KOPT-K1 (cell line): ENCODE results near the gene DGLUCY.
A peak's percentile ranks its signal among the peaks of the same experiment; 100 is the strongest.
"Not testable (repeated sequence)": the region's sequence is repeated elsewhere in the genome, so short reads cannot be mapped to it uniquely, and the experiment has no call there.

ENCODE experiments used
- H3K27ac ChIP-seq: fragments of 200-600 bp; sonication (generic); 2 replicates; pipeline ENCODE4 v1.5.1; 2016; ENCODE audit warnings: antibody characterized with exemption, mild to moderate bottlenecking, low read depth, low read length; ENCODE audit not compliant: poor library complexity, severe bottlenecking
- H3K36me3 ChIP-seq: fragments of 200-600 bp; sonication (generic); 2 replicates; pipeline ENCODE4 v1.5.1; 2017; ENCODE audit warnings: antibody characterized with exemption, mild to moderate bottlenecking, low read length, moderate library complexity; ENCODE audit not compliant: insufficient read depth
- H3K9me3 ChIP-seq: fragments of 200-600 bp; sonication (generic); 2 replicates; pipeline ENCODE4 v1.5.1; 2017; ENCODE audit warnings: antibody characterized with exemption, low read length, mild to moderate bottlenecking; ENCODE audit not compliant: insufficient read depth, poor library complexity, severe bottlenecking

DGLUCY gene

GRCh38 chr14:91219517-91220389, 105.9 kb downstream of the DGLUCY start:
- no peaks in the 10 kb centered on the region for H3K9me3 ChIP-seq
- H3K36me3 ChIP-seq, result peaks cover 70% of the 10 kb centered on the region
- no peak overlapping the region for H3K27ac ChIP-seq

DNA sequence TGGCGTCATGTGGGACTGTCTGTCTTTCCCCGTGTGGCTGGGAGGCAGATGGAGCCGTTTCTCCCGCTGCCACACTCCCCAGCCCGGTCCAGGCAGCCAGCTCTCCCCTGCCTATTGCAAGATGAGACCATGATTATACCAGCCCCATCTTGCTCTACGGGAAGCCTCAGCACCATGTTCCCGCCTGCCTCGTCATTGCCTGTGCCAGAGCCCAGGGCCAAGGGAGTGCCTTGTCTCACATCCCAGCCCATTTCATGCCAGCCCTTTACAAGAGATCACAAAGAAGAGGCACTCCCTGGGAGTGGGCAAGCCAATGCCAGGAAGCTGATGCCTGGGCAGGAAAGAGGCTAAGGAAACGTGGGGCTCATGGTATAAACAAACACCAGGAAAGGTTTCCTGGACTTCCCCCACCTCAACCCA, 106.7 kb downstream of the DGLUCY start:
- Histone ChIP-seq H3K36me3 (peaks cover 72% of the 10 kb centered on the region), H3K27ac (no peak overlapping the region), H3K9me3 (no peaks in the 10 kb centered on the region)

- no peaks in the 10 kb centered on the region for H3K9me3 ChIP-seq
- H3K36me3 ChIP-seq, result peaks cover 65% of the 10 kb centered on the region
- no peak overlapping the region for H3K27ac ChIP-seq
Measured at GRCh38 chr14:91221270-91221669, 107.4 kb downstream of the DGLUCY start.

DNA sequence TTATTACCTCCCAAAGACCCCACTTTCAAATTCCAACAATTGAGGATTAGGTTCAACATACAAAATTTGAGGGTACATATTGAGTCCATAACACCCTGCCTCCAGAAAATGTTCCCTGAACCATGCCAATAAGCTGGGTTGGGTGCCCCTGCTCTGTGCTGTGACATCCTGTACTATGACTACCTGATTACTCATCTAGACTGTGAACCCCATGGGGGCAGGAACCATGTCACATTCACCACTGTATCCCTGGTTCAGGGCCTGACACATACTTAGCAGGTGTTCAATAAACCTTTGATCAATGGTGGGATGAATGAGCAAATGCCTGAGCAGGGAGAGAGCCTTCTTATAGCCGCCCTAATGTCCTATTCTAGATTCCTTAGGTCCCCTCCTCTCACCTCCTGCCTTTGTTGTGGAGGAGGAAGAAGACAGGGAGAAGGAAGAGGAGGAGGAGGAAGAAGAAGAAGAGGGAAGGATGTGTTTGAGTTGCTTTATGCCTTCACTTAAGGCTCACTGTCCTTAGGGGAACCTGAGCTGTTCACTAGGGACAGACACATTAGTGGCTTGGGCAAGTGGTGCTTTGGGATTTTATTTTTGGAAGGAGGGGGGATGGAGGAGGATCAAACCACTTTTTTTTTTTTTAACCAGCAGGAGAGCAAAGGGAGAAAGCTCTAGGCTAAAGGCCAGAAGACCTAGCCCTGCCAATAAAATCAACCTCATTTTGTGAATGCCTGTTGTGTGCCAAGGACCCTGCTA, 109.3 kb downstream of the DGLUCY start:
- Histone ChIP-seq H3K27ac (peak overlapping the region; percentile 35), H3K9me3 (no peaks in the 10 kb centered on the region), H3K36me3 (peaks cover 46% of the 10 kb centered on the region)

GRCh38 chr14:91225025-91225424, 111.2 kb downstream of the DGLUCY start:
- Histone ChIP-seq H3K9me3 (no peaks in the 10 kb centered on the region), H3K36me3 (peaks cover 29% of the 10 kb centered on the region), H3K27ac (peak overlapping the region; percentile 41)

DNA sequence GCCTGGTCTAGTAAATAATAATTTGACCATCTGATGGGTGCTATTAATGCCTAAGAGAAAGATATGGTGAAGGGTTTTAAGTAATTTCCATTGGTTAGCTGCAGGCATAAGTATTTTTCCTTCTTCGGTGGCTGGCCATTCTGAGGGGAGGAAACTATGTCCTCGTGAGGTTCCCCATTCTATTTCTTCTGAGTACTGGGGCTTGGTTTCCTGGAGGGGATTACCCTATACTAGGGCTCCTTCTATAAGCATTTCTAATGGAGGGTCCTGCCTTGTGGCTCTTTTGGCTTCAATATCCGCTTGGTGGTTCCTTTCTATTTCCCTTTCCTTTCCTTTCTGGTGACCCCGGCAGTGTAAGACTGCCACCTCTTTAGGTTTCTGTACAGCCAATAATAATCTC, 112.5 kb downstream of the DGLUCY start:
- not testable (repeated sequence) for H3K9me3 ChIP-seq
- Histone ChIP-seq H3K27ac (peak overlapping the region; percentile 82), H3K36me3 (peaks cover 20% of the 10 kb centered on the region)

- H3K27ac ChIP-seq, result peak overlapping the region; percentile 82
- H3K36me3 ChIP-seq, result peaks cover 23% of the 10 kb centered on the region
- H3K9me3 ChIP-seq, result no peaks in the 10 kb centered on the region
Measured at GRCh38 chr14:91227183-91227628, 113.3 kb downstream of the DGLUCY start.

DNA sequence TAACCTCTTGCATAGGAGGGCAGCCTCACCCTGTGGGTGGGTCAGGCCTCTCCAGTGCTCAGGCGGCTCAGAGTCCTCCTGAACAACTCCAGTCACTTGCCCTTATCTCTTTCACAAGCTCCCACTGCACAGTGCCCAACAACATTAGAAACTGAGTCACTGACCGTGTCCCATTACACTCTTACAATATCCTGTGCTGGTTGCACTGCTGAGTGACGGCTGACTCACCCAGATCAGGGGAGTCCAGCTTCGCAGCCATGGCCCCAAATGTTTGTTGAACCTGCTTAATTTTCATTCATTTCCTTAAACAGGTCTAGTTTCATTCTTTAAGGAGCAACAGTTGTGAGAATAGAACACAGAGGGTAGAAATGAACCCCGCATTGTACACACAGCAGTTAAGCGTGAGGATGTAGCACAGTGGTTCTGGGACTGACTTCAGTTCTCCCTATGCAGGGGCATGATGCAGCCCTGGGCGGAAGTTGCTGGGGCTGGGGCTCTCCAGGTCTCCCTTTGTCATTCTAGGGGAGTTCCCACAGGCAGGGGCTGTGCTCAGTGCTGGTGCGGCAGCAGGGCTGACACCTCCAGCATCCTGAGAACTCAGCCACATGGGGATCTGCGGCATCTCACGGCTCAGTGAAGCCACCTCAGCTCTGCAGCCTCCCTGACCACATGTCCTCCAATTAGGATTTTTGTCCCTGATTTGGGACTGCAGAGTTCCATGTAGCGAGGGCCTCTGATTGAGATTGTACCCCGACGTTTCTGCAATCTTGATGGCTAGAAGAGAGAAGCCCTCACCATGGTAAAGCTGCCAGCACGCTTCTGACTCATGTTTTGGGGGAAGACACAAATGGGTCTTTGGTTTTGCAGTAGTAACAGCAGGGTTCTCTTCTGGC, 114.5 kb downstream of the DGLUCY start:
- H3K36me3 ChIP-seq, result peaks cover 32% of the 10 kb centered on the region
- H3K27ac ChIP-seq, result peak overlapping the region; percentile 82
- H3K9me3 ChIP-seq, result no peaks in the 10 kb centered on the region

DNA sequence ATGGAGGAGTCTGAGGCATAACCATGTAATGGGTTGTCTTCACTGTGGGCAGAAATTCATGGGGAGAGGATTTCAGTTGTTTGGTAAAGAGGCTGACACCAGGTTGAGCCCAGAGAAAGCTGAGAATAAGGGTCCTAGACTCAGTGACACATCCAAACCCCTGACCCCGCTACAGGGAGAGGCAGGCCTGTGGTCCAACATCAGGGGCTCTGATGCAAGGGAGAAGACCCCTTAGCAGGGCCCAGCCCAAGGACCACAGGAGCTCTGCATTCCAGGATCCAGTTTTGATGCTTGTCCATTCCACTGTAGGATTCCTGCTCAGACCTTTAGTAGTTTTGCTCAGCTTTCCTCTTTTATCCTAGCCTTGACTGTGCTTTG, 115.1 kb downstream of the DGLUCY start:
- Histone ChIP-seq H3K27ac (peak overlapping the region; percentile 82), H3K36me3 (peaks cover 38% of the 10 kb centered on the region), H3K9me3 (no peaks in the 10 kb centered on the region)

DNA sequence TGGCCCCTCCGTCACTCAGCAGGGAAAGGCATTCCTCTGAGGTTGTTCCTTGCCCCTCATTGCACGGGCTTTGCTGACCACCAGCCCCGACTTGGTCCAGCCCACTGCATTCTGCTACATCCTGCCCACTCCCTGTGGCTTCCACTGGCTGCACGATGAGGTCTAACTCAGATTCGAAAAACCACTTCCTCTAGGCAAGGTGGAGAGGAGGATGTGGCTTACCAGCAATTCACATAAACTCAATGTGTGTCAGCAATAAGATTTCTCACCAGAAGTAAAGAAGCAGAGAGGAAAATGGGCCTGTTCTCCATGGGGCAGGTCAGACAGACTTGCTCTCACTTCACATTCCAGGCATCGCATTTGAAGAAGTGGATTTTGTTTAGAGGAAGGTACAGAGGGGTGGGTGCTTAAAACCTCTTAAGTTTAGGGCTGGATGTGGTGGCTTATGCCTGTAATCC, 115.9 kb downstream of the DGLUCY start:
- Histone ChIP-seq H3K27ac (peak overlapping the region; percentile 82), H3K36me3 (peaks cover 41% of the 10 kb centered on the region), H3K9me3 (no peaks in the 10 kb centered on the region)

DNA sequence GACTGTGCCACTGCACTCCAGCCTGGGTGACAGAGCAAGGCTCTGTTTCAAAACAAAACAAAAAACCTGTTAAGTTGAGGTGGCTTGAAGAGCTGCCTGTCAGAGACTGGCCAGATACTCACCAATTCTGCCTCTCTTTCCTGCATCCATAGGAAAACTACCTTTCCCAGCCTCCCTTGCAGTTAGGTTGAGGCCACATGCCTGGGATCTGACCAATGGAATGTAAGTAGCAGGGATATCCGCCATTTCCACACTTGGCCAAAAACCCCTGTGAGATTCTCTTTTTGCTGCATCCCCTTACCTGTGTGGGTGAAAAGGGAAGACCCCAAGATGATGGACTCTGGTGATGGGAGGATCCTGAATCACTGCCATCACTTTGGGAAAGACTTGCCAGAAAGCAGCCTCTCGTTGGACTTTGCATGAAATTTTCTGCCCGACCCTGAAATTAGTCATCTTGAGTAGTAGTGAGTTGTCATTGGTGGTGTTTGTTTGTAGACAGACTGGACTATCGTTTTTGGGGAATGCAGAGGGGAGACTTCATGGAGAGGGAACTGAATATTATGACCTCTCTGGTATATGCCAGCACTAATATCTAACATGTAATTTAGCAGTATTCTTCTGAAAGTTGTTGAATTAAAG, 116.6 kb downstream of the DGLUCY start:
- no peaks in the 10 kb centered on the region for H3K9me3 ChIP-seq
- H3K27ac ChIP-seq, result peak overlapping the region; percentile 82
- H3K36me3 ChIP-seq, result peaks cover 34% of the 10 kb centered on the region

GRCh38 chr14:91231446-91231845, 117.6 kb downstream of the DGLUCY start:
- Histone ChIP-seq H3K36me3 (peaks cover 39% of the 10 kb centered on the region), H3K27ac (peak overlapping the region; percentile 82), H3K9me3 (no peaks in the 10 kb centered on the region)

DNA sequence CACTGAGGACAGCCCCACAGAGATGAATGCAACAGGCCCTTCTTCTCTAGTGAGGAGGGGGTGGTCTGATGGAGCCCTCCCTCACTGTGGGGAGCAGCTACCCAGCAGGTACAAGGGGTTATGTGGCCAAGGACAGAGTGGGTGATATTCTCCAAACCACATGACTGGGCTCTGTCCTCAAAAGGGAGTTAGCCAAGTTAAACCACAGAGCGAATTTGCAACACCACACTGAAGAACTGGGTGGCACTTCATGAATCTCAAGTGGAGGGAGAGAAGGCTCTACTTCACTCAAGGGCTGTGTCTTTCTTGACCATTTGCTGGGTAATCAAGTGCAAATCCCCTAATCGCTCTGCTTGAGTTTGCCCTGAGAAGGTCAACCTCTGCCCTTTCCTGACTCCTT, 118.2 kb downstream of the DGLUCY start:
- peaks cover 39% of the 10 kb centered on the region for H3K36me3 ChIP-seq
- H3K9me3 ChIP-seq, result no peaks in the 10 kb centered on the region
- peak overlapping the region; percentile 82 for H3K27ac ChIP-seq

DNA sequence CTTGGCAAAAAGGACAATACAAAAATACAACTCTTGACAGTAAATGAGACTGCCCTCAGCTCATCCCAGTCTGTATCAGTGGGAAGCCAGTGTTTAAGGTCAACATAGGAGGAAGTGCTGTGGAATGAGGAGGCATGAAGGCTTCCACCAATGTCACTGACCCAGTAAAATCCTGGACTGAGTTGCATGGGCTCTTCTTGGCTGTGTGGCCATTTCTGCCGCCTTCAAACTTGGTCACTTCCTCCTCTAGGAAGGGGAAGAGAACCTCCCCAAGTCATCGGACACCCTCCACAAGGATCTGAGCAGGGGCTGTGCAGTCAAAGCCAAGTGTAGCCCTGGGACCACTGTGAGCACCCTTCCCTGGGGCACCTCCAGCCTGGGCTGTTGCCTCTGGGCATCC, 118.7 kb downstream of the DGLUCY start:
- peaks cover 39% of the 10 kb centered on the region for H3K36me3 ChIP-seq
- H3K27ac ChIP-seq, result peak overlapping the region; percentile 82
- H3K9me3 ChIP-seq, result no peaks in the 10 kb centered on the region
